Stimulated activated CD8-positive, alpha-beta memory T cell treated with anti-CD3 and anti-CD28 coated beads, Interleukin-2, amount 100 ng/mL, for 48 hours (primary cell): ENCODE measurements around the gene DMBT1.
A peak's percentile ranks its signal among the peaks of the same experiment; 100 is the strongest.
"Not testable (repeated sequence)": the region's sequence is repeated elsewhere in the genome, so short reads cannot be mapped to it uniquely, and the experiment has no call there.

Source experiments
- DNase-seq, 2 donors: peaks; one replicate each; pipeline ENCODE4 v3.0.0-alpha.2; 2020; ENCODE audit warnings: low read depth in 2 of 2

Gene DMBT1

DNA sequence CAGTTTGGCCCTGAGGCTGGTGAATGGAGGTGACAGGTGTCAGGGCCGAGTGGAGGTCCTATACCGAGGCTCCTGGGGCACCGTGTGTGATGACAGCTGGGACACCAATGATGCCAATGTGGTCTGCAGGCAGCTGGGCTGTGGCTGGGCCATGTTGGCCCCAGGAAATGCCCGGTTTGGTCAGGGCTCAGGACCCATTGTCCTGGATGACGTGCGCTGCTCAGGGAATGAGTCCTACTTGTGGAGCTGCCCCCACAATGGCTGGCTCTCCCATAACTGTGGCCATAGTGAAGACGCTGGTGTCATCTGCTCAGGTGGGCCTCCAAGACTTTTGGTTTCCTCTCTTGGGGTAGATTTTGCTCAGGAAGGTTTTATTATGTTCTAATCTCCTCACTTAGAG lies 25.5 kb downstream of the DMBT1 start:
- DNase-seq: not testable (repeated sequence)

DNA sequence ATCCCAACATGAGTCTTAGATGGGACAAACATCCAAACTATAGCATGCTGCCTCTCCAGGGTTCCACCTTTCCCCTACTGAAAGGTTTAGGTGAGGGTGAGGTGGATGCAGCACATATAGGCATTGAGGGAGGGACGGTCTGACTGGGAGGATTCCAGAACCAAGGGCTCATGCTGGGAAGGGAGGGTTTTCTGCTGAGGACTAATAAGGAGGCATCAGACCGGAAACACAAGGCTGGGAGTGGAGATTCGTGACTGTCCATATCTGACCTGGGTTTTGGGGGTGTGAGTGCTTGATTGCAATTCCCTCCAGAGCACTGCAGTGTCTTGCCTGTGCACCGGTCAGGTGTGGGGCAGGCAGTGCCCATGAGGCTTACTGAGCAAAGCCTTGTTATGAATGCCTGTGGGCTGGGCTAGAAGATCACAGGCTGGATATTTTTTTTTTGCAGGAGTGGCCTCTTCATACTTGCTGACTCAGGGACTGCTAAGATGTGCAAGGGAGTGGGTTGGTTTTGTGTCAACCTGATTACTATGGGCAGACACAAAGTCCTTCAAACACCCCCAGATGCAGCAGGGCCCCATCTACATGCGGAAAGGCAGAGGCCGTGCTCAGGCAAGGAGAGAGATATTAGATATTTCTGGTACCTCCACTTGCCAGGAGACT lies 26.7 kb downstream of the DMBT1 start:
- DNase-seq: no peak

DNA sequence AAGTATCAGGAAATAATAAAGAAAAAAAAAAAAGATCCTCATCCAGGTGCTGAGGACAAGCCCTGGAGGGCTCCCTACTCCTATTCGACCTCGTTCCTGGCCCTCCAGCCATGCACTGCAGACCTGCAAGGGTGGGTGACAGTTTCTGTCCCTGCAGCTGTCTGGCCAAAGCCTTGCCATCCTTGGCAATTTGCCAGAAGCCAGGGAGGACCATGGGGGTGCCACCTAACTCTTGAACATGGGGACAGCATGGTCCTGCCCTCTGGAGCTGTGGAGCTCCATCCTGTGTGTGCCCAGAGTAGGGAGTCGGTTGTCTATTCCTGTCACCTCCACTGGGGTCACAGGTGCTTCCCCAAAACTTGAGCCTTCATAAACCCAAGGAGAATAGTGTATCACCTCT lies 27.8 kb downstream of the DMBT1 start:
- DNase-seq: no peak

DNA sequence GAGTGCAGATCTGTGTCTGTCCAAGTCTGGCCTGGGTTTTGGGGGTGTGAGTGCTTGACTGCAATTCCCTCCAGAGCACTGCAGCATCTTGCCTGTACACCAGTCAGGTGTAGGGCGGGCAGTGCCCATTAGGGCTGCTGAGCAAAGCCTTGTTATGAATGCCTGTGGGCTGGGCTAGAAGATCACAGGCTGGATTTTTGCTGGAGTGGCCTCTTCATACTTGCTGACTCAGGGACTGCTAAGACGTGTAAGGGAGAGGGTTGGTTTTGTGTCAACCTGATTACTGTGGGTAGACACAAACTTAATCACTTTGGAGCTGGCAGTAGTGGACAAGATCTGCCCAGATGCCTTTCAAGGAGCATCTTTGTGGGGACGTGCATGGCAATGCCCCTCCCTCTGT lies 29.6 kb downstream of the DMBT1 start:
- DNase-seq: no peak

DNA sequence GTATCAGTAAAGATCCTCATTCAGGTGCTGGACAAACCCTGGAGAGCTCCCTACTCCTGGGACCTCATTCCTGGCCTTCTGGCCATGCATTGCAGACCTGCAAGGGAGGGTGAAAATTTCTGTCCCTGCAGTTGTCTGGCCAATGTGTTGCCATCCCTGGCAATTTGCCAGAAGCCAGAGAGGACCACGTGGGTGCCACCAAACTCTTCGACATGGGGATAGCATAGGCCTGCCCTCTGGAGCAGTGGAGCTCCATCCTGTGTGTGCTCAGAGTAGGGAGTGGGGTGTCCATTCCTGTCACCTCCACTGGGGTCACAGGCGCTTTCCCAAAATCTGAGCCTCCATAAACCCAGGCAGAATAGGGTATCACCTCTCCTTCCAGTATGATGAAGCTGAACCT lies 31.2 kb downstream of the DMBT1 start:
- DNase-seq: no peak

DNA sequence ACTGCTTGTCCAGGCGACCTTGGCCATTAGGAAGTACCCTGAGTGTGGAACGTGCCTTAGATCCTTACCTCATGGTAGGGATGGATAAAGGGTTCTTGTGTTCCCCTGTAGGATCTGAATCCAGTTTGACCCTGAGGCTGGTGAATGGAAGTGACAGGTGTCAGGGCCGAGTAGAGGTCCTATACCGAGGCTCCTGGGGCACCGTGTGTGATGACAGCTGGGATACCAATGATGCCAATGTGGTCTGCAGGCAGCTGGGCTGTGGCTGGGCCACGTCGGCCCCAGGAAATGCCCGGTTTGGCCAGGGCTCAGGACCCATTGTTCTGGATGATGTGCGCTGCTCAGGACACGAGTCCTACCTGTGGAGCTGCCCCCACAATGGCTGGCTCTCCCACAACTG lies 31.6 kb downstream of the DMBT1 start:
- DNase-seq: no peak

DNA sequence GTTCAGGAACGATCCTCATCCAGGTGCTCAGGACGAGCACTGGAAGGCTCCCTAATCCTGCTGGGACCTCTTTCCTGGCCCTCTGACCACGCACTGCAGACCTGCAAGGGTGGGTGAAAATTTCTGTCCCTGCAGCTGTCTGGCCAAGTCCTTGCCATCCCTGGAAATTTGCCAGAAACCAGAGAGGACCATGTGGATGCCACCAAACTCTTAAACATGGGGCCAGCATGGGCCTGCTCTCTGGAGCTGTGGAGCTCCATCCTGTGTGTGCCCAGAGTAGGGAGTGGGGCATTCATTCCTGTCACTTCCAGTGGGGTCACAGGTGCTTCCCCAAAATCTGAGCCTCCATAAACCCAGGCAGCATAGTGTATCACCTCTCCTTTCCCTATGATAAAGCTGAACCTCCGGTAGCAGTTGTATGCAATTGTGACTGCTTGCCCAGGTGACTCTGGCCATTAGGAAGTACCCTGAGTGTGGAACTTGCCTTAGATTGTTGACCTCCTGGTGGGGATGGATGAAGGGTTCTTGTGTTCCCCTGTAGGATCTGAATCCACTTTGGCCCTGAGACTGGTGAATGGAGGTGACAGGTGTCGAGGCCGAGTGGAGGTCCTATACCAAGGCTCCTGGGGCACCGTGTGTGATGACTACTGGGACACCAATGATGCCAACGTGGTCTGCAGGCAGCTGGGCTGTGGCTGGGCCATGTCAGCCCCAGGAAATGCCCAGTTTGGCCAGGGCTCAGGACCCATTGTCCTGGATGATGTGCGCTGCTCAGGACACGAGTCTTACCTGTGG lies 57.1 kb downstream of the DMBT1 start:
- no peak for DNase-seq

DNA sequence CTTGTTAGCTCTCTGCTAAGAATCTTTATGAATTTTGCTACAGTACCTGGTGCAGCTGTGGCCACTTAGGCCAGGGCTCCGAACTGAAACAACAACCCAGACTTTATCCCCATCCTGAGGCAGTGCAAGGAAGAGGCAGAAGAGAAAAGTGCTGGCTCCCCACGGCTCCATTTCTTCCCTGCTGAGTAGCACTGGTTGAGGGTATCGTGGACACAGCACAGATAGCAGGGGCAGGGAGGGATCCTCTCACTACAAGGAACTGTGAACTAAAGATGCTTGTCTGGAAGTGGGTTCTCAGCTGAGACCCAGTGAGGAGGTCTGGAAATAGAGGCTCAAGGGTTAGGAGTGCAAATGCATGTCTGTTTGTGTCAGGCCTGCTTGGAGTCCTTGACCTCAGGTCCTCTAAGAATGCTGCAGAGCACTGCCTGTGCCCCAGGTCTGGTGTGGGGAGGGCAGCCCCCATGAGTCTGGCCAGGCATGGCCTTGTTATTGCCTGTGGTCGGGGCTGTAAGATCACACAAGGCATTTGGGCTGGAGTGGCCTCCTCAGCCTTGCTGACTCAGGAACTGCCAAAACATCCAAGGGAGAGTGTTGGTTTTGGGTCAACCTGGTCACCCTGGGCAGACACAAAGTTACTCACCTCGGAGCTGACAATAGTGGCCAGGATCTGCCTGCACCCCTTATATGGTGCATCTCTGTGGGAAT lies 58.1 kb downstream of the DMBT1 start:
- no peak for DNase-seq

DNA sequence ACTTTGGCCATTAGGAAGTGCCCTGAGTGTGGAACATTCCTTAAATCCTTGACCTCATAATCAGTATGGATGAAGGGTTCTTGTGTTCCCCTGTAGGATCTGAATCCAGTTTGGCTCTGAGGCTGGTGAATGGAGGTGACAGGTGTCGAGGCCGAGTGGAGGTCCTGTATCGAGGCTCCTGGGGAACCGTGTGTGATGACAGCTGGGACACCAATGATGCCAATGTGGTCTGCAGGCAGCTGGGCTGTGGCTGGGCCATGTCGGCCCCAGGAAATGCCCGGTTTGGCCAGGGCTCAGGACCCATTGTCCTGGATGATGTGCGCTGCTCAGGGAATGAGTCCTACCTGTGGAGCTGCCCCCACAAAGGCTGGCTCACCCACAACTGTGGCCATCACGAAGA lies 60.4 kb downstream of the DMBT1 start:
- DNase-seq: not testable (repeated sequence)

DNA sequence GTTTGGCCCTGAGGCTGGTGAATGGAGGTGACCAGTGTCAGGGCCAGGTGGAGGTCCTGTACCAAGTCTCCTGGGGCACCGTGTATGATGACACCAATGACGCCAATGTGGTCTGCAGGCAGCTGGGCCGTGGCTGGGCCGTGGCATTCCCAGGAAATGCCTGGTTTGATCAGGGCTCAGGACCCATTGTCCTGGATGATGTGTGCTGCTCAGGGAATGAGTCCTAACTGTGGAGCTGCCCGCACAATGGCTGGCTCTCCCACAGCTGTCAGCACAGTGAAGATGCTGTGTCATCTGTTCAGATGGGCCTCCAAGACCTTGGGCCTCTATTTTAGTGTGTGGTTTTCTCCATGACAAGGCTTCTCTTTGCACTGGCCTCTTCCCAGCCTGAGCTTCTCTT lies 64.0 kb downstream of the DMBT1 start:
- no peak for DNase-seq

DNA sequence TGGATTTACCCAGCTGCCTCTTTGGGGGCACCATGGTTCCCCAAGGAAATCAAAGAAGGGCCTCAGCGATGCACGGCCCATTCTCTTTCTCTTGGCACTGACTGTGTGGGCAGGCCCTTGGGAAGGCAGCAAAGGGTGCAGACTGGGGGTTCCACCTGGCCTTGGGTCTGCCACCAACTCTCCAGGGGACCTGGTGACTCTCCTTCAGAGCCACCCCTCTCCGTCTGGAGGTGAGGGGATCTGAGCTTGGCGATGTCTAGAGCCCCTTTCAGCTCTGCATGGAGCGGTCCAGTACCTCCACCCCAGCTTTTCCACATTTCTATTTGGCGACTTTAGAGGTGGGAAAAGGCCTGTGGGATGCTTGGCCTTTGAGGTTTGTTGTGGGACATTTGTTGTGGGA lies 70.0 kb downstream of the DMBT1 start:
- no peak for DNase-seq

DNA sequence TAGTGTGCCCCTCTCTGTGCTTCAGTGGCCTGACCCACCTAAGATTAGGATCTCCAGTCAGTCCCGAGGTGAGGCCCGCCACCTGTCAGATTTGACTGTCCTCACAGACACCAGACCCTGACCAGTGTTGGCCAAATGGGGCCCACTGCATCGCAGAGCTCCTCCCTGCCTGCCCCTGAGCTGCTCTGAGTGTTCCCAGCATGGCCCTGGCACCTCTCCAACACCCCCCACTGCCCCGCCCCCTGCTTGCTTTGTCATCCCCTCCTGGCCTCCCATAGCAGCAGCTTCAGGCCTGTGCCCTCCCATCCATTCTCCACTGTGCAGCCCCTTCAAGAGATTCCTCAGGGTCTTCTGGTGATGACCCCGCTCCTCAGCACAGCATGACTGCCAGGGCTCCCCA lies 71.5 kb downstream of the DMBT1 start:
- peak in 1 of 2 donors; percentile 6 for DNase-seq

DNA sequence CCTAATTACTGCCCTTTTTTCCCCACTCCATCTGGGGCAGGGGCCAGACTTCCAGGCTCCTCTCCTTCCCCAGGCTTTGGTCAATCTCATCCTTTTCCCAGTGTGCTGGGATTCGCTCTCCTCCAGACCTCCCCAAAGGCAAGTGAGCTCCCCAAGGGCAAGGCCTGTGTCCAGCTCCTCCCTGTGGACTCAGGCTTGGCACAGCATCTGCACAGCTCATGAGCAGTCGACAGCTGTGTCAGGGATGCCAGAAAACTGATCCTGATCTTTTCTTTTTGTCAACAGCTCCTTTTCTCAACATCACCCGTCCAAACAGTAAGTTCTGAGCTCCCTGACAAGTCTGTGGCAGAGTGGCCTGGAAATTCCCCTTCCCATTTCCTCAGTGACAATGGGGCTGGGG lies 72.0 kb downstream of the DMBT1 start:
- DNase-seq: no peak

DNA sequence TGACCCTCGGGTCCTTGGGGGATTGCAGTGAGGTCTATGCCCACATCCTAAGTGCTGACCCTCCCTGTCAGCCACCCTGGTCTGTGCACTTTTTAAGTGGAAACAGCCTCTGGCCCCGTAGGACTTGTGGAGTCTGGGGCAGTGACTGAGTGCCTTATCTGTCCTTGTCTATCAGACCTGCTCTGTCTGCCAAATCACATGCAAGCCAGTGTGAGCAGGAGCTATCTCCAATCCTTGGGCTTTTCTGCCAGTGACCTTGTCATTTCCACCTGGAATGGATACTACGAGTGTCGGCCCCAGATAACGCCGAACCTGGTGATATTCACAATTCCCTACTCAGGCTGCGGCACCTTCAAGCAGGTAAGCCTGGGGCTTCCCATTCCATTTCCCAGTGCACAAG lies 76.4 kb downstream of the DMBT1 start:
- DNase-seq: no peak

DNA sequence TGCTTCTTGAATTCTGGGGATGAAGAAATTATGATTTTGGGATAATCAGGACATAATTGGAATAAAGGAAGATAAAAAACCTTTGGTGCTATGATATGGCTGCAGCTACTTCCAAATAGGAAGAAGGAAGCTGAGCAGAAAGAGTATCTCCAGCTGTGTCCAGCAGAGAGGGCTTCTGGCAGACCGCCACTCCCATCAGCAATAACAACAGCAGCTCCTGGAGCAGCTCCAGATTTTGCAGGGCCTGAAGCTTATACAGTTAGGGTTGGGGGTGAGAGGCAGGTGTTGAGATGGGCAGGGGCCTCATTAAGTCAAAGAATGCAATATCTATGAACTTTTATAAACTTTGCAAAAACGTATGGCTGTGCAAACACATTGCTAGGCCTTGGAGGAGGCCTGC lies 76.8 kb downstream of the DMBT1 start:
- no peak for DNase-seq

DNA sequence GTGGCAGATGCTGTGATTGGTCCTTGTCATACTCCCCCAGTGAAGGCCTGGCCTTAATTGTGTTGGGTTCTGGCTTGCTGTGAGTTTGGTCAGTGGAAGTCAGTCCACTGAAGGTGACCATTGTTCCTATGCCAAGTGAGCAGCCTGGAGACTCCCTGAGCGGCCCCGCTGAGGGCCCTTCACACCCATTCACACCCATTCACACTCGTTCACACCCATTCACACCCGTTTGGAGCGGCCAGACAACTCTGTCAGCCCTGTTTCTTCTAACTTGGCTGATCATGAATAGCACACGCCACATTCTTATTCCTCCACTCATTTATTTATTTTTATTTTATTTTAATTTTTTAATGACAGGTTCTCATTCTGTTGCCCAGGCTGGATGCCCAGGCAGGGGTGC lies 77.6 kb downstream of the DMBT1 start:
- DNase-seq: no peak

DNA sequence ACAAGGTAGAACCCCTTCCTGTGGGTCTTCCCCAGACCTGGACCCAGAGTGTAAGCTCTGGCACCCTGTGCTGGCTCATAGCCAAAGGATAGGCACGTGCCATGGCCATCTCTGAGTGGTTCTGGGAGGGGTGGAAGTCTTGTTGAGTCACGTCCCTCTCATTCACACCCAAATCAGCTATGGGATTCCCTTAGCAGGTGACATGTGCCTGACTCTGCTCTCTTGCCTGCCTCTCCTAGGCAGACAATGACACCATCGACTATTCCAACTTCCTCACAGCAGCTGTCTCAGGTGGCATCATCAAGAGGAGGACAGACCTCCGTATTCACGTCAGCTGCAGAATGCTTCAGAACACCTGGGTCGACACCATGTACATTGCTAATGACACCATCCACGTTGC lies 79.2 kb downstream of the DMBT1 start:
- DNase-seq: no peak

DNA sequence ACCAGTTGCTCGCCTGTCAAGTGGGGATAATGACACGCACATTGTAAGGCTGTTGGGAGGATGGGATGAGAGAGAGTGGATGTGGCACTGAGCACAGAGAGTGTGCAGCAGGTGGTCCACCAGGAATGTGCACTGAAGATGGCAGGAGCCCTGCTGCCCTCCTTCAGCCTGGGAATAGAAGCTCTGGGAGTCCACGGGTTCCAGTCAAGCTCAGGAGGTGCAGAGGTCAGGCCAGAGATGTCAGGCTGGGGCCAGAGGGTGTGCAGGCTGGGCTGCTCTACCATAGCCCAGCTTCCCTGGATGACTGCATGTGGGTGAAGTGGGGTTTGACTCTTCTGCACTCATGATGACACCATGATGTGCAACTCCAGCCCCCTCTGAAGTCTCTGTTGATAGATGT lies 80.4 kb downstream of the DMBT1 start:
- DNase-seq: no peak

DNA sequence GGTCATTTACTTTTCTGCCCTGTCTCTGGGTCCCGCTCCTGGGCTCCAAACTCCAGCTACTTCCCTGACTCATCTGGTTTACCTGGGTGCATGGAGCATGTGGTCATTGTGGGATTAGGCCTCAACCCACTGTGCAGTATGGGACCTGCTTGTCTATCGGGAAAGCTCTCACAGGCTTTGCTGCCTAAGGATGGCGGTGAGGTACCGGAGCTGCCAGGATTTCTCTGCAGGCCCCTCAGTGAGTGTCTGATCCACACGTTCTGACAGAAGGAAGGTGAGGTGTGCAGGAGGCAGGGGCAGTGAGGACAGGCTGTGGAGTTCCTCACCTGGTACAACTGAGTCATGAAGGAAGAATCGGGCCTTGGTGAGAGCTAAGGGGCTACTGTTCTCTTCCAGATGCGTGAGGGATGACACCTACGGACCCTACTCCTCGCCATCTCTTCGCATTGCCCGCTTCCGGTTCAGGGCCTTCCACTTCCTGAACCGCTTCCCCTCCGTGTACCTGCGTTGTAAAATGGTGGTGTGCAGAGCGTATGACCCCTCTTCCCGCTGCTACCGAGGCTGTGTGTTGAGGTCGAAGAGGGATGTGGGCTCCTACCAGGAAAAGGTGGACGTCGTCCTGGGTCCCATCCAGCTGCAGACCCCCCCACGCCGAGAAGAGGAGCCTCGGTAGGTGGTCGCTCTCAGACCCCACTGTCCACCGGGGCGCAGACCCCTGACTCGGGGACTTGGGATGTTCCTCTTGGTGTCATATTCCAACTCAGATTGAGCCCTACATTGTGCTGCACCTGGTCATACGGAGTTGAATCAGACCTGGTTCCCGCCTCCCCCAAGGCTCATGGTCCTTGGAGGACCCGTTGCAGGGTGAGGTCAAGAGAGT lies 82.4 kb downstream of the DMBT1 start:
- no peak for DNase-seq

DNA sequence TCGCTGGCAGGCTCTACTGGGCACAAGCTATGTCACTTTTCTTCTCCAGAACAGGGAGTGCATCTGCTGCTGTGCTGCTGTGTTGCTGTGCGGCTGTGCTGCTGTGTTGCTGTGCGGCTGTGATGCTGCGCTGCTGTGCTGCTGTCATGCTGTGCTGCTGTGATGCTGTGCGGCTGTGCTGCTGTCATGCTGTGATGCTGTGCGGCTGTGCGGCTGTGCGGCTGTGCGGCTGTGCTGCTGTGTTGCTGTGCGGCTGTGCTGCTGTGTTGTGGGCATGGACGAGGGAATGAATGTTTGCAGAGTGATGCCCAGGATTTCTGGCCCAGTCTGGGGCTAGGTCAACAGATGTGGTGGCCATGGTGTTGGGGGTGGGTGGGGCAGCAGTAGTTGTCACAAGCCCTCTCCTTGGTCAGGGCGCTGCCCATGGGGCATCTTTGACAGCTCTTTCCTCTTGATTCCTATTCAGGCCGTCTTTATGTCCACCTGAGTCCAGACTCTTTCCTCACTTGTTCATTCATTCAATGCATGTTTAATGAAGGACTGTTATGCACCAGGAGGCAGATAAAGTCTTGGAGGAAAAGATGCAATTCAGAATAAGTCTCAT lies 83.5 kb downstream of the DMBT1 start:
- DNase-seq: no peak

DNA sequence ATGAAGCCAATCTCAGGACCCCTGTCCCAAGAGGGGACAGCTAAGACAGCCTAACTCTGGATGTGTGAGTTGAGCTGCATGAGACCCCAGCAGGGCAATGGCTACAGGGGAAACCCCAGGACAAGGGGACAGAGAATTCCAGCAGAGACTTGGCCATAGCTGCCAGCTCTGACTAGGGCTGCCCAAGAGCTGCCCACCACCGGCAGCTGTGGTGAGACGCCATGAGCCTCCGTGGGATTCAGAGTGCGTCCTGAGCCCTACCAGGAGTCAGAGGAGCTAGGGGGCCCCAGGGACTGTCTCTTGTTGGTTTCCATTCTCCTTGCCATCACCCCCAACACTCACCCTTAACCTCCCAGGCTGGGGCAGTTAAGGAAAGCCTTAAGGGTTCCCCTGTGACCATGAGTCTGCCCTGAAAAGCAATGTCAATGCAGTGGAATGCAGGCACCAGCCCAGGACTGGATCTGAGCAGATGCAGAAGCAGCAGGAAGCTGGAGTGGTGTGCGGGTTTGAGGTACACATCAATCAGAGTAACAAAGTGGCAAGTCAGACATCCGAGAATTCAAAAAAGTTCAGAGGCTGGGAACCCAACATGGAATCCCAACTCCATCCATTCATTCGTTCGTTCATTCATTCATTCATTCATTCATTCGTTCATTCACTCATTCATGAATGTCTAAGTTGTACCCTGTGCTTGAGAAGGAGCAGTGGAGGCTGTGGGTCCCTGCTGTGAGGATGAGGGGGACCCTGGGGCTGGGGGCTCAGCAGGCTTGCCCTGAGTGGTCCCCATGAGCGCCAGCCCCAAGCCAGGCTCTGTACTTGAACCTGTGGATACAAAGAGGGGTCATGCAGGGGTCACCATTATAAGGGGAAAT lies 86.2 kb downstream of the DMBT1 start:
- no peak for DNase-seq
